HepG2 (cell line): ENCODE results near the gene APC2. TPM values are rescaled to one million over a fixed set of nuclear protein-coding genes. Genes with fewer than 3 reads are reported as not detected.

Experiments
- ERF ChIP-seq: IDR thresholded peaks from 2 replicates; pipeline ENCODE4 v1.6.1; 2018; ENCODE audit warnings: missing biosample characterization, missing genetic modification reagents
- MEF2D ChIP-seq: sonication (generic); formaldehyde crosslinking; IDR thresholded peaks from 2 replicates; pipeline ENCODE4 v1.5.1; 2020; ENCODE audit warnings: mild to moderate bottlenecking, missing genetic modification reagents
- MEIS2 ChIP-seq: sonication (generic); formaldehyde crosslinking; IDR thresholded peaks from 2 replicates; pipeline ENCODE4 v1.9.0; 2021; ENCODE audit warnings: mild to moderate bottlenecking, missing genetic modification reagents
- PBX2 ChIP-seq: IDR thresholded peaks from 2 replicates; pipeline ENCODE4 v1.6.1; 2016; ENCODE audit warnings: control low read depth
- PCBP2 ChIP-seq: fragments of 200-400 bp; formaldehyde crosslinking; optimal IDR thresholded peaks from 2 replicates; pipeline ENCODE3; 2018; ENCODE audit warnings: low read length, low read depth; ENCODE audit not compliant: poor library complexity, severe bottlenecking
- RBM22 ChIP-seq: fragments of 200-400 bp; formaldehyde crosslinking; optimal IDR thresholded peaks from 2 replicates; pipeline ENCODE3; 2017; ENCODE audit warnings: mild to moderate bottlenecking, low read length, moderate library complexity
- SYNCRIP ChIP-seq: fragments of 200-400 bp; formaldehyde crosslinking; IDR thresholded peaks from 2 replicates; pipeline ENCODE4 v1.6.1; 2018; ENCODE audit warnings: mild to moderate bottlenecking, low read depth, low read length; ENCODE audit not compliant: insufficient read depth
- WIZ ChIP-seq: sonication (generic); formaldehyde crosslinking; IDR thresholded peaks from 2 replicates; pipeline ENCODE4 v1.5.1; 2020; ENCODE audit warnings: mild to moderate bottlenecking, missing genetic modification reagents
- ZNF12 ChIP-seq: sonication (generic); formaldehyde crosslinking; IDR thresholded peaks from 2 replicates; pipeline ENCODE4 v1.5.0; 2020; ENCODE audit warnings: missing genetic modification reagents
- ZNF335 ChIP-seq: sonication (generic); formaldehyde crosslinking; IDR thresholded peaks from 2 replicates; pipeline ENCODE4 v1.4.0; 2020; ENCODE audit warnings: missing genetic modification reagents
- ZNF552 ChIP-seq: sonication (generic); formaldehyde crosslinking; IDR thresholded peaks from 2 replicates; pipeline ENCODE4 v1.9.0; 2022; ENCODE audit warnings: missing genetic modification reagents, mild to moderate bottlenecking, borderline replicate concordance
- ZNF564 ChIP-seq: sonication (generic); formaldehyde crosslinking; IDR thresholded peaks from 2 replicates; pipeline ENCODE4 v1.8.1; 2023; ENCODE audit warnings: mild to moderate bottlenecking, missing genetic modification reagents
- ZNF75D ChIP-seq: sonication (generic); formaldehyde crosslinking; IDR thresholded peaks from 2 replicates; pipeline ENCODE4 v1.8.1; 2023; ENCODE audit warnings: missing genetic modification reagents, mild to moderate bottlenecking, borderline replicate concordance
- ZNF850 ChIP-seq: sonication (generic); formaldehyde crosslinking; conservative IDR thresholded peaks from 2 replicates; pipeline ENCODE4 v1.9.0; 2021; ENCODE audit warnings: mild to moderate bottlenecking, missing genetic modification reagents
- polyA plus RNA-seq, 8 experiments: library from polyadenylated mRNA; depleted of rRNA in 3 of 8; stranded (reverse) in 7 of 8; unstranded in 1 of 8; fragments of >200 nt; fragmentation: Illumina TruSeq in 4 of 8; extraction: Trizol in 4 of 8; gene quantifications; 2 replicates each; pipeline versions ENCODE4 v1.2.1 to v1.2.3, GENCODE V29; 2011 to 2016; ENCODE audit warnings: low read depth in 4 of 8, missing spikeins in 1 of 8, mixed read lengths in 1 of 8; ENCODE audit not compliant: insufficient read depth in 1 of 8
- total RNA-seq, 5 experiments: library from RNA; depleted of rRNA; stranded (reverse); fragments of >200 nt; fragmentation: Illumina TruSeq; extraction: Trizol; gene quantifications; 2 replicates each; pipeline ENCODE4 v1.2.3, GENCODE V29; 2016; ENCODE audit warnings: low read depth in 1 of 5
- TF ChIP-seq, protein P1 (sequence below): sonication (generic); formaldehyde crosslinking; IDR thresholded peaks from 2 replicates; pipeline ENCODE4 v1.9.0; 2022; ENCODE audit warnings: missing genetic modification reagents, mild to moderate bottlenecking, borderline replicate concordance
- TF ChIP-seq, protein P2 (sequence below): sonication (generic); formaldehyde crosslinking; IDR thresholded peaks from one replicate; pipeline ENCODE4 v1.5.1; 2020; ENCODE audit warnings: mild to moderate bottlenecking, missing genetic modification reagents; ENCODE audit errors: not compliant biosample characterization

The APC2 gene
- total and polyA plus RNA-seq, 2 of the 13 experiments (the other 11 are each of a cell fraction or from before 2014, with no cell fraction given): 0.08 to 0.22 TPM

DNA sequence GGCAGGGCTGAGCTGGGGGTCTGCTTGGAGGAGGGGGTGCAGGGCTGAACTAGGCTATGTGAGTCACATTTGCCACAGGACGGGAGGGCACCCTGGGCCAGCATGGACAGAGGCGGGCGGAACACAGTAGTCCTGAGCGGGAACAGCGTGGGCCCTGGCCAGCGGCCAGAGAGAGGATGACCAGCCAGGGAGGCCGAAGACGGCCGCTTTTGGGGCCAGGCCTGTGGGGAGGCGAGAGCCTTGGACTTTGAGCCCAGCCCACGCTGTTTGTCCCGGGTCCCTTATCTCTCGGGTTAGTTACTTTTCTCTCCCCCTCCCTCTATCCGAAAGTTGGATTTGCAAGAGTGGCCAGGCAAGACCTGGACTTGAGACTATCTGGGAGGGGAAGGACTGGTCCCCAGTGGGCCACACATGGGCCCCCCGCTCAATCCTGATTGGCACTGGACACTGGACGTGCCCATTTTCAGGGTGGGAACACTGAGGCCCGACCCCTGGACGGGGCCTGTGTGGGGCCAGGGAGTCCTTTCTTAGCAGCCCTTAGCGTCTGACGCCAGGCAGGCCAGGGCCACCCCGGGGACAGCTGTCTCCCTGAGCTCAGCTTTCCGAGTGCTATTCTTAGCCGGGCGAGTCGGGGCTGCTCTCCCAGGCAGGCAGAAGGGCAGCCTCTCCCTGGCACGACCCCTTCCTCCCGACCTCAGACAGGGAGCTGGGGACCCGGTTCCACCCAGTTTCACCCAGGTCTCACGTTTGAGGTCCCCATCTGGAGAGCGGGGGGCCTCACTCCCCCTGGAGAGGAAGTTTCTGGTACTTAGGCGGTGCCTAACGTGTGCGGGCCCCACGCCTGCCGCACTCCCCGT lies 49.4 kb upstream of the APC2 start (continued):
- TF ChIP-seq, protein P1, sequence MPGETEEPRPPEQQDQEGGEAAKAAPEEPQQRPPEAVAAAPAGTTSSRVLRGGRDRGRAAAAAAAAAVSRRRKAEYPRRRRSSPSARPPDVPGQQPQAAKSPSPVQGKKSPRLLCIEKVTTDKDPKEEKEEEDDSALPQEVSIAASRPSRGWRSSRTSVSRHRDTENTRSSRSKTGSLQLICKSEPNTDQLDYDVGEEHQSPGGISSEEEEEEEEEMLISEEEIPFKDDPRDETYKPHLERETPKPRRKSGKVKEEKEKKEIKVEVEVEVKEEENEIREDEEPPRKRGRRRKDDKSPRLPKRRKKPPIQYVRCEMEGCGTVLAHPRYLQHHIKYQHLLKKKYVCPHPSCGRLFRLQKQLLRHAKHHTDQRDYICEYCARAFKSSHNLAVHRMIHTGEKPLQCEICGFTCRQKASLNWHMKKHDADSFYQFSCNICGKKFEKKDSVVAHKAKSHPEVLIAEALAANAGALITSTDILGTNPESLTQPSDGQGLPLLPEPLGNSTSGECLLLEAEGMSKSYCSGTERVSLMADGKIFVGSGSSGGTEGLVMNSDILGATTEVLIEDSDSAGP: peak; percentile 84; the same call in 1 of the 2 replicates
- TF ChIP-seq SYNCRIP (no peak), ERF (0 out of 2 replicates have a peak, but pooled peaks have one; percentile 5), ZNF564 (CRISPR knock-in tag) (peak; percentile 65; the same call in 1 of the 2 replicates), ZNF552 (peak; percentile 27; the same call in 1 of the 2 replicates), MEF2D (CRISPR knock-in tag) (0 out of 2 replicates have a peak, but pooled peaks have one; percentile 47), ZNF335 (CRISPR knock-in tag) (peak; percentile 44; the same call in 1 of the 2 replicates), RBM22 (peak; percentile 93), ZNF12 (CRISPR knock-in tag) (peak; percentile 57; the same call in 1 of the 2 replicates), WIZ (CRISPR knock-in tag) (no peak), ZNF850 (CRISPR knock-in tag) (0 out of 2 replicates have a peak, but pooled peaks have one; percentile 39), ZNF75D (CRISPR knock-in tag) (no peak), PBX2 (CRISPR knock-in tag) (peak; percentile 59), MEIS2 (CRISPR knock-in tag) (no peak; the same call in 1 of the 2 replicates), PCBP2 (no peak)
- TF ChIP-seq, protein P2, sequence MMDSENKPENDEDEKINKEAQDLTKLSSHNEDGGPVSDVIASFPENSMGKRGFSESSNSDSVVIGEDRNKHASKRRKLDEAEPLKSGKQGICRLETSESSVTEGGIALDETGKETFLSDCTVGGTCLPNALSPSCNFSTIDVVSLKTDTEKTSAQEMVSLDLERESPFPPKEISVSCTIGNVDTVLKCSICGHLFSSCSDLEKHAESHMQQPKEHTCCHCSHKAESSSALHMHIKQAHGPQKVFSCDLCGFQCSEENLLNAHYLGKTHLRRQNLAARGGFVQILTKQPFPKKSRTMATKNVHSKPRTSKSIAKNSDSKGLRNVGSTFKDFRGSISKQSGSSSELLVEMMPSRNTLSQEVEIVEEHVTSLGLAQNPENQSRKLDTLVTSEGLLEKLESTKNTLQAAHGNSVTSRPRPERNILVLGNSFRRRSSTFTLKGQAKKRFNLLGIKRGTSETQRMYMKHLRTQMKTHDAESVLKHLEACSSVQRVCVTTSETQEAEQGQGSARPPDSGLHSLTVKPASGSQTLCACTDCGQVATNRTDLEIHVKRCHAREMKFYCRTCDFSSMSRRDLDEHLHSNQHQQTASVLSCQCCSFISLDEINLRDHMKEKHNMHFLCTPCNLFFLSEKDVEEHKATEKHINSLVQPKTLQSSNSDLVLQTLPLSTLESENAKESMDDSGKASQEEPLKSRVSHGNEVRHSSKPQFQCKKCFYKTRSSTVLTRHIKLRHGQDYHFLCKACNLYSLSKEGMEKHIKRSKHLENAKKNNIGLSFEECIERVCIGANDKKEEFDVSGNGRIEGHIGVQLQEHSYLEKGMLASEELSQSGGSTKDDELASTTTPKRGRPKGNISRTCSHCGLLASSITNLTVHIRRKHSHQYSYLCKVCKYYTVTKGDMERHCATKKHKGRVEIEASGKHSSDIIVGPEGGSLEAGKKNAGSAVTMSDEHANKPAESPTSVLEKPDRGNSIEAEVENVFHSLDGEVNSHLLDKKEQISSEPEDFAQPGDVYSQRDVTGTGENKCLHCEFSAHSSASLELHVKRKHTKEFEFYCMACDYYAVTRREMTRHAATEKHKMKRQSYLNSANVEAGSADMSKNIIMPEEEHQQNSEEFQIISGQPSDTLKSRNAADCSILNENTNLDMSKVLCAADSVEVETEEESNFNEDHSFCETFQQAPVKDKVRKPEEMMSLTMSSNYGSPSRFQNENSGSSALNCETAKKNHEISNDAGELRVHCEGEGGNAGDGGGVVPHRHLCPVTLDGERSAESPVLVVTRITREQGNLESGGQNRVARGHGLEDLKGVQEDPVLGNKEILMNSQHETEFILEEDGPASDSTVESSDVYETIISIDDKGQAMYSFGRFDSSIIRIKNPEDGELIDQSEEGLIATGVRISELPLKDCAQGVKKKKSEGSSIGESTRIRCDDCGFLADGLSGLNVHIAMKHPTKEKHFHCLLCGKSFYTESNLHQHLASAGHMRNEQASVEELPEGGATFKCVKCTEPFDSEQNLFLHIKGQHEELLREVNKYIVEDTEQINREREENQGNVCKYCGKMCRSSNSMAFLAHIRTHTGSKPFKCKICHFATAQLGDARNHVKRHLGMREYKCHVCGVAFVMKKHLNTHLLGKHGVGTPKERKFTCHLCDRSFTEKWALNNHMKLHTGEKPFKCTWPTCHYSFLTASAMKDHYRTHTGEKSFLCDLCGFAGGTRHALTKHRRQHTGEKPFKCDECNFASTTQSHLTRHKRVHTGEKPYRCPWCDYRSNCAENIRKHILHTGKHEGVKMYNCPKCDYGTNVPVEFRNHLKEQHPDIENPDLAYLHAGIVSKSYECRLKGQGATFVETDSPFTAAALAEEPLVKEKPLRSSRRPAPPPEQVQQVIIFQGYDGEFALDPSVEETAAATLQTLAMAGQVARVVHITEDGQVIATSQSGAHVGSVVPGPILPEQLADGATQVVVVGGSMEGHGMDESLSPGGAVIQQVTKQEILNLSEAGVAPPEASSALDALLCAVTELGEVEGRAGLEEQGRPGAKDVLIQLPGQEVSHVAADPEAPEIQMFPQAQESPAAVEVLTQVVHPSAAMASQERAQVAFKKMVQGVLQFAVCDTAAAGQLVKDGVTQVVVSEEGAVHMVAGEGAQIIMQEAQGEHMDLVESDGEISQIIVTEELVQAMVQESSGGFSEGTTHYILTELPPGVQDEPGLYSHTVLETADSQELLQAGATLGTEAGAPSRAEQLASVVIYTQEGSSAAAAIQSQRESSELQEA: peak; percentile 10
